Stimulated activated CD8-positive, alpha-beta memory T cell treated with anti-CD3 and anti-CD28 coated beads, Interleukin-12 subunit alpha, Interleukin-12 subunit beta, amount 100 ng/mL, for 24 hours (primary cell): ENCODE data around the gene POF1B.
"Not testable (repeated sequence)": the region's sequence is repeated elsewhere in the genome, so short reads cannot be mapped to it uniquely, and the experiment has no call there.

ENCODE experiments used
- DNase-seq: peaks from one replicate; pipeline ENCODE4 v3.0.0-alpha.2; 2020; ENCODE audit errors: extremely low read depth

The POF1B gene

GRCh38 chrX:85379174-85379907, at the start of gene POF1B:
Gene POF1B (minus strand): TSS chrX:85379665. CDS start chrX:85379454, 211 bp downstream.
- no peak for DNase-seq

- DNase-seq = no peak
Measured at GRCh38 chrX:85429066-85429465, 49.6 kb upstream of the POF1B start.

- no peak for DNase-seq
Measured at GRCh38 chrX:85419293-85419692, 39.8 kb upstream of the POF1B start.

GRCh38 chrX:85391878-85392238, 12.4 kb upstream of the POF1B start:
- DNase-seq = no peak

GRCh38 chrX:85391185-85391877, 11.9 kb upstream of the POF1B start:
- DNase-seq = no peak

- no peak for DNase-seq
Measured at GRCh38 chrX:85381602-85382001, 2.1 kb upstream of the POF1B start.

- no peak for DNase-seq
Measured at GRCh38 chrX:85378461-85378860, 1.0 kb downstream of the POF1B start.

GRCh38 chrX:85375333-85375738, 4.1 kb downstream of the POF1B start:
- no peak for DNase-seq

GRCh38 chrX:85365370-85365995, 14.0 kb downstream of the POF1B start:
- no peak for DNase-seq

- no peak for DNase-seq
Measured at GRCh38 chrX:85359051-85359450, 20.4 kb downstream of the POF1B start.

GRCh38 chrX:85345523-85345922, 33.9 kb downstream of the POF1B start:
- no peak for DNase-seq

GRCh38 chrX:85327060-85327333, 52.5 kb downstream of the POF1B start:
- DNase-seq = no peak

- no peak for DNase-seq
Measured at GRCh38 chrX:85326234-85327059, 53.0 kb downstream of the POF1B start.

GRCh38 chrX:85311348-85311747, 68.1 kb downstream of the POF1B start:
- not testable (repeated sequence) for DNase-seq

- DNase-seq = no peak
Measured at GRCh38 chrX:85309717-85310116, 69.7 kb downstream of the POF1B start.

GRCh38 chrX:85303544-85303943, 75.9 kb downstream of the POF1B start:
- no peak for DNase-seq

- DNase-seq = no peak
Measured at GRCh38 chrX:85288992-85289723, 90.3 kb downstream of the POF1B start.

- not testable (repeated sequence) for DNase-seq
Measured at GRCh38 chrX:85285286-85285685, 94.2 kb downstream of the POF1B start.

- no peak for DNase-seq
Measured at GRCh38 chrX:85244450-85245211, 134.8 kb downstream of the POF1B start.

GRCh38 chrX:85243761-85244449, 135.6 kb downstream of the POF1B start, which contains the start of the genes SATL1 and ZNF711:
Gene SATL1 (minus strand): TSS chrX:85243779. CDS start chrX:85108968, 134,811 bp downstream.
Gene ZNF711 (plus strand): TSS chrX:85243991. CDS start chrX:85247573, 3,582 bp downstream.
- DNase-seq = no peak
